Fibroblast of lung (primary cell): Measurements from ENCODE around the gene PID1. TPM values are rescaled to one million over a fixed set of nuclear protein-coding genes. Genes with fewer than 3 reads are reported as not detected.

Experiments
- DNase-seq, 2 donors: peaks; one replicate each; pipeline versions ENCODE4 v3.0.0 to v3.0.0-alpha.2; 2010; ENCODE audit warnings: low read depth in 2 of 2
- H2AFZ ChIP-seq: 2 replicates; pipeline ENCODE4 v1.5.1; 2012; ENCODE audit warnings: low read length, control low read depth, inconsistent platforms
- H3K27ac ChIP-seq: 2 replicates; pipeline ENCODE4 v1.5.1; 2011; ENCODE audit warnings: low read length, control low read depth; ENCODE audit not compliant: insufficient read depth
- H3K27me3 ChIP-seq: 2 replicates; pipeline ENCODE4 v1.5.1; 2011; ENCODE audit warnings: mild to moderate bottlenecking, low read length; ENCODE audit not compliant: control insufficient read depth, insufficient read depth
- H3K36me3 ChIP-seq: 2 replicates; pipeline ENCODE4 v1.5.1; 2011; ENCODE audit warnings: low read length; ENCODE audit not compliant: control insufficient read depth, insufficient read depth
- H3K4me1 ChIP-seq: 2 replicates; pipeline ENCODE4 v1.5.1; 2011; ENCODE audit warnings: low read length; ENCODE audit not compliant: control insufficient read depth, insufficient read depth; ENCODE audit errors: extremely low read depth
- H3K4me2 ChIP-seq: 2 replicates; pipeline ENCODE4 v1.5.1; 2011; ENCODE audit warnings: low read length, control low read depth; ENCODE audit not compliant: insufficient read depth; ENCODE audit errors: extremely low read depth
- H3K4me3 ChIP-seq, 4 experiments: fragments of 200-600 bp in 1 of 4; sonication (generic) in 1 of 4; replicated peaks in 1 of 4; 2 replicates each; pipeline ENCODE4 v1.5.1; 2011 to 2016; ENCODE audit warnings: low read length in 4 of 4, low read depth in 3 of 4, mild to moderate bottlenecking in 3 of 4, control low read depth in 2 of 4, inconsistent platforms in 1 of 4, mixed read lengths in 1 of 4; ENCODE audit not compliant: insufficient read depth in 1 of 4; ENCODE audit errors: control extremely low read depth in 1 of 4
- H3K79me2 ChIP-seq: 2 replicates; pipeline ENCODE4 v1.5.1; 2012; ENCODE audit warnings: mild to moderate bottlenecking, low read length, inconsistent platforms; ENCODE audit not compliant: control insufficient read depth, insufficient read depth
- H3K9ac ChIP-seq: 2 replicates; pipeline ENCODE4 v1.5.1; 2011; ENCODE audit warnings: mild to moderate bottlenecking, low read length, control low read depth; ENCODE audit not compliant: insufficient read depth
- H3K9me3 ChIP-seq: 2 replicates; pipeline ENCODE4 v1.5.1; 2012; ENCODE audit warnings: low read depth, low read length; ENCODE audit not compliant: control insufficient read depth, insufficient read depth
- H4K20me1 ChIP-seq: 2 replicates; pipeline ENCODE4 v1.5.1; 2011; ENCODE audit warnings: low read length; ENCODE audit not compliant: control insufficient read depth, insufficient read depth; ENCODE audit errors: extremely low read depth
- EZH2 ChIP-seq: IDR thresholded peaks from 2 replicates; pipeline ENCODE4 v1.5.1; 2012; ENCODE audit warnings: low read length, control low read depth, mild to moderate bottlenecking; ENCODE audit errors: missing control alignments
- polyA plus RNA-seq, 2 donors: library from polyadenylated mRNA; depleted of rRNA in 1 of 2; stranded (reverse) in 1 of 2; unstranded in 1 of 2; fragments of >200 nt; gene quantifications; 2 replicates each; pipeline ENCODE4 v1.2.1, GENCODE V29; 2011 to 2012; ENCODE audit warnings: missing spikeins in 1 of 2
- total RNA-seq: library from RNA; depleted of rRNA; stranded (reverse); fragments of >200 nt; gene quantifications from 2 replicates; pipeline ENCODE4 v1.2.1, GENCODE V29; 2014
- TF ChIP-seq, protein P1 (sequence below), 2 donors: IDR thresholded peaks in 1 of 2; conservative IDR thresholded peaks in 1 of 2; 1 replicate in 1 of 2; 2 replicates in 1 of 2; pipeline ENCODE4 v1.5.1; 2011 to 2012; ENCODE audit warnings: low read length in 2 of 2, control low read depth in 1 of 2, inconsistent platforms in 1 of 2, low read depth in 1 of 2, mild to moderate bottlenecking in 1 of 2

Gene PID1
- total and polyA plus RNA-seq, 2 donors (not counting 1 experiment from before 2014, with no cell fraction given), result 15.7 to 29.6 TPM

- Histone ChIP-seq H3K4me3 (no peak overlapping the region), H3K36me3 (no peaks in the 10 kb centered on the region), H3K27me3 (no peaks in the 10 kb centered on the region), H3K4me1 (no peaks in the 10 kb centered on the region), H3K9ac (no peak overlapping the region), H4K20me1 (no peaks in the 10 kb centered on the region), H3K79me2 (no peaks in the 10 kb centered on the region), H3K27ac (no peak overlapping the region), H3K9me3 (no peaks in the 10 kb centered on the region), H3K4me2 (no peak overlapping the region), H2AFZ (no peak overlapping the region)
- no peak for DNase-seq
- TF ChIP-seq EZH2, result no peak
- TF ChIP-seq, protein P1, sequence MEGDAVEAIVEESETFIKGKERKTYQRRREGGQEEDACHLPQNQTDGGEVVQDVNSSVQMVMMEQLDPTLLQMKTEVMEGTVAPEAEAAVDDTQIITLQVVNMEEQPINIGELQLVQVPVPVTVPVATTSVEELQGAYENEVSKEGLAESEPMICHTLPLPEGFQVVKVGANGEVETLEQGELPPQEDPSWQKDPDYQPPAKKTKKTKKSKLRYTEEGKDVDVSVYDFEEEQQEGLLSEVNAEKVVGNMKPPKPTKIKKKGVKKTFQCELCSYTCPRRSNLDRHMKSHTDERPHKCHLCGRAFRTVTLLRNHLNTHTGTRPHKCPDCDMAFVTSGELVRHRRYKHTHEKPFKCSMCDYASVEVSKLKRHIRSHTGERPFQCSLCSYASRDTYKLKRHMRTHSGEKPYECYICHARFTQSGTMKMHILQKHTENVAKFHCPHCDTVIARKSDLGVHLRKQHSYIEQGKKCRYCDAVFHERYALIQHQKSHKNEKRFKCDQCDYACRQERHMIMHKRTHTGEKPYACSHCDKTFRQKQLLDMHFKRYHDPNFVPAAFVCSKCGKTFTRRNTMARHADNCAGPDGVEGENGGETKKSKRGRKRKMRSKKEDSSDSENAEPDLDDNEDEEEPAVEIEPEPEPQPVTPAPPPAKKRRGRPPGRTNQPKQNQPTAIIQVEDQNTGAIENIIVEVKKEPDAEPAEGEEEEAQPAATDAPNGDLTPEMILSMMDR (conservative IDR thresholded peaks at IDR 0.05 in 1 of 2, IDR thresholded peaks at IDR 0.05 in 1 of 2; ENCODE audit: low read depth in 1 of 2, low read length in 2 of 2), result peak in 1 of 2 donors; percentile 1
Measured at GRCh38 chr2:228983700-228984099, 287.4 kb downstream of the PID1 start.

GRCh38 chr2:228974169-228974568, 296.9 kb downstream of the PID1 start:
- Histone ChIP-seq H3K9ac (no peak overlapping the region), H3K36me3 (no peaks in the 10 kb centered on the region), H3K4me2 (no peak overlapping the region), H3K9me3 (no peaks in the 10 kb centered on the region), H3K27me3 (no peaks in the 10 kb centered on the region), H3K27ac (no peak overlapping the region), H3K79me2 (no peaks in the 10 kb centered on the region), H3K4me1 (no peaks in the 10 kb centered on the region), H2AFZ (no peak overlapping the region), H3K4me3 (no peak overlapping the region), H4K20me1 (no peaks in the 10 kb centered on the region)
- TF ChIP-seq, protein P1 (conservative IDR thresholded peaks at IDR 0.05 in 1 of 2, IDR thresholded peaks at IDR 0.05 in 1 of 2; ENCODE audit: low read depth in 1 of 2, low read length in 2 of 2), result no peak
- TF ChIP-seq EZH2, result no peak
- DNase-seq, result no peak
